Measurements from ENCODE around the gene TMC1.

GRCh38 chr9:72880821-72881220, 359.4 kb downstream of the TMC1 start:
- TF ChIP-seq CTCF (IDR thresholded peaks at IDR 0.05; ENCODE audit: control extremely low read depth in 1 of 3, insufficient read depth in 1 of 3, low read depth in 1 of 3, low read length in 3 of 3): no peak
- TF ChIP-seq BRCA1 (IDR thresholded peaks at IDR 0.05; ENCODE audit: low read depth, low read length): no peak
- TF ChIP-seq EP300 (IDR thresholded peaks at IDR 0.05; ENCODE audit: borderline replicate concordance in 1 of 2, low read depth in 2 of 2, low read length in 2 of 2): no peak
- no peak for TF ChIP-seq POLR2A (IDR thresholded peaks at IDR 0.05; ENCODE audit: control extremely low read depth in 1 of 2, low read depth in 2 of 2, low read length in 2 of 2)
- TF ChIP-seq HDAC6 (IDR thresholded peaks at IDR 0.05; ENCODE audit: low read depth, low read length): no peak
- TF ChIP-seq EZH2 (IDR thresholded peaks at IDR 0.05; ENCODE audit: low read depth, low read length, severe bottlenecking): no peak
- TF ChIP-seq ZNF274 (IDR thresholded peaks at IDR 0.05; ENCODE audit: borderline replicate concordance, extremely low read depth, low read length): no peak

Measured in H1 (cell line).